GM19463 (cell line): ENCODE measurements around the gene NOC4L.
"Not testable (repeated sequence)": the region's sequence is repeated elsewhere in the genome, so short reads cannot be mapped to it uniquely, and the experiment has no call there.

Source experiments
- ATAC-seq: cut with Tn5 transposase; IDR thresholded peaks from one replicate; pipeline ENCODE4 v1.9.1; 2021; ENCODE audit warnings: mild to moderate bottlenecking, moderate library complexity; ENCODE audit not compliant: unreplicated experiment

The NOC4L gene

GRCh38 chr12:132141976-132142678, 2.1 kb upstream of the NOC4L start:
- ATAC-seq: no peak

DNA sequence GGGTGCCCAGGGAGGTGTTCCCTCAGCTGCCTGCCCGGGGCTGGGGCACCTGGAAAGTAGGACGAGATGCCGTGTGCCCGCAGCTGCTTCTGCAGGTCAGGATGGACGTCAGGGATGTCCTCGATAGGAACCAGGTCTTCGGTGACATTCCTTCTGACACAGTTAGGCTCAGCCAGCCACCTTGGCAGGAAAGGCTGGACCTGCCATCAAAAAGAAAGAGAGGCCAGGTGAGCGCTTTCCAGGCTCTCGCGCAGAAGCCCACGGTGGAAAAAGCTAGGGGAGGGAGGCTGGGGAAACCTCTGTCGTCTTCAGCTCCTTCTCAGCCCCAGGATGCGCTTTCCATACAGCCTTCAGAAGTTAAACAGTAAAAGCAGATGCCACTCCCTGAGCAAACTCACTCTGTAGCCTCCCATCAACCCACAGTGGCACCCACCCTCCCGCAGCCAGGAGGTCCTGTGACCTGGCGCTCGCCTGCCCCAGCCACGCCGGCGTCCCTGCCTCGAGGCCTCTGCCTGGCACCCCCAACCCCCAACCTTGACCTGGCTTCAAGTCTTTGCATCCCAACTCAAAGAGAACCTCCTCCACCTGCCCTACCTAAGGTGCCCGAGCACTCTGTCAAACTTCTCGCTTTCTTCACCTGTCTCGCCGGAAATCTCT, 1.4 kb upstream of the NOC4L start:
- ATAC-seq: no peak

- peak; percentile 27 for ATAC-seq
Observed at GRCh38 chr12:132143336-132144071, 753 bp upstream of the NOC4L start.

DNA sequence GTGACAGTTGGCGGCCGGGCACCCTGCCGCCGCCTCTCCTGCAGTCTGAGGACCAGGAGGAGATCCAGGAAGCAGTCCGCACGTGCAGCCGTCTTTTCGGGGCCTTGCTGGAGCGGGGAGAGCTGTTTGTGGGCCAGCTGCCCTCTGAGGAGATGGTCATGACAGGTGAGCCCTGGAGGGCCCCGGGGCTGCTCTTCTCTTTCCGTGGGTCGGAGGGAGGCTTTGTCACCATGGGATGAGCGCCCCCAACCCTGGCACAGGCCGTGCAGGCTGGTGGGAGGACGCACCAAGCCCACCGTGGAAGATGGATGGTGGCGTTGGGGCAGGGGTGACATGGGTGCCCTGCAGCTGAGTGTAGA, 532 bp downstream of the NOC4L start:
- ATAC-seq: no peak

DNA sequence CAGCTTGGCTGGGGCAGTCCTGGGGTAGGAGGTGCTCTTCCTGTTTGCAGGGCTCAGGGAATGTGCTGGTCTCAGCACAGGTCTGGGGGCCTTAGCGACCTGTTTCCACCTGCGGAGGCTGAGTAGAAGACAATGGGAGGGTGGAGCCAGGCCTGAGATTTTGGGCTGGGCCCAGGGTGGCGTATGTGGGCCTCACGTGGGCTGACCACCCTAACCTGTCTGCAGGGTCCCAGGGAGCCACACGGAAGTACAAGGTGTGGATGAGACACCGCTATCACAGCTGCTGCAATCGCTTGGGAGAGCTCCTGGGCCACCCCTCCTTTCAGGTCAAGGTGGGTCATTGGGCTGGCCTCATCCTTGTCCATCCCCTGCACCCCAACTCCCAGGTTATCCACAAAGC, 1.1 kb downstream of the NOC4L start:
- no peak for ATAC-seq

DNA sequence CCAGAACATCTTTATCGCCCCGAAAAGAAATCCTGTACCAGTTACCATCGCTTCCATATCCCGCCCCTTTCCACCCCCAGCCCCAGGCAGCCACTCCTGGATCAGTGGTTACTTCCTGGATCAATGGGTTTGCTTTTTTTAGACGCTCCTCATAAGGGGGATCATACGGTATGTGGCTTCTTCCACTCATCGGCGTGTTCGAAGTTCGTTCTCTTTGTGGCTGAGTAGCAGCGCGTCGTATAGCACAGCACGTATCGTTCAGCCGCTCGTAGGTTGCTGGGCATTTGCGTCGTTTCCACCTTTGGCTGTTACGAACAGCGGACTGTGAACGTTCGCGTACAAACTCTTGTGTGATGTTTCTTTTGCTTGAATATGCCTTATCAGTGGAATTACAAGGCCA, 1.8 kb downstream of the NOC4L start:
- ATAC-seq: no peak

GRCh38 chr12:132146772-132147422, 2.6 kb downstream of the NOC4L start:
- no peak for ATAC-seq

DNA sequence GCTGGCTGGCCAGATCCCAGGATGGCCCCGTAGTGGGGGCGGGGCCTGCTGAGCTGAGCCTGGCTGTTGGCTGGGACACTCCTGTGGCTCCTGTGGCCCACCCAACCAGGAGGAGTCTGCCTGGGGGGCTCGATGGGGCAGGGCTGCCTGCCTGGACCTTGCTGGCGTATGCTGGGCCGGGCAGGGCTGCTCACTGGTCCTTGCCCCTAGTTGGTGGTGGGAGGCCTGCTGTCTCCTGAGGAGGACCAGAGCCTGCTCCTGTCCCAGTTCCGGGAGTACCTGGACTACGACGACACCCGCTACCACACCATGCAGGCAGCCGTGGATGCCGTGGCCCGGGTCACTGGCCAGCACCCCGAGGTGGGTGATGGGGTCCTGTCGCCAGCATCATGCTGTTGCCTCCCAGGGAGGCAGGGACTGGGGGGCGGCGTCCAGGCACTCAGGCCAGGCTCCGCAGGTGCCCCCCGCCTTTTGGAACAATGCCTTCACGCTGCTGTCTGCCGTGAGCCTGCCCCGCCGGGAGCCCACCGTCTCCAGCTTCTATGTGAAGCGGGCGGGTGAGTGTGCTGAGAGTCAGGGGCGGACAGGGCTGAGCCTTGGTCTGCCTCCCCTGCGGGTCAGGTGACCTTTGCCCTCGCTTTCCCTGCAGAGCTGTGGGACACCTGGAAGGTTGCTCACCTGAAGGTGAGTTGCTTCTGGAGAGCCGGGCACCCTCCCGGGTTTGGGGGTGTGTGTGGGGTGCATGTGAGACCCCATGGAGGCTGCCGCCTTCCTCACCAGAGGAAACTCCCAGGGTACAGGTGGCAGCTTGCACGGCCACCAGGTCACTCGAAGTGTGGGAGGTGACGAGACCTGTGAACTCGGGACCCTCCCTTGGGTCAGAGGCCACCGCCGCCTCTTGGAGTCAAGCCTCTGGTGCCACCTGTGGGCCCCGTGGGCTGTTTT, 3.4 kb downstream of the NOC4L start:
- ATAC-seq: no peak

- ATAC-seq: no peak
Observed at GRCh38 chr12:132148368-132149045, 4.2 kb downstream of the NOC4L start.

DNA sequence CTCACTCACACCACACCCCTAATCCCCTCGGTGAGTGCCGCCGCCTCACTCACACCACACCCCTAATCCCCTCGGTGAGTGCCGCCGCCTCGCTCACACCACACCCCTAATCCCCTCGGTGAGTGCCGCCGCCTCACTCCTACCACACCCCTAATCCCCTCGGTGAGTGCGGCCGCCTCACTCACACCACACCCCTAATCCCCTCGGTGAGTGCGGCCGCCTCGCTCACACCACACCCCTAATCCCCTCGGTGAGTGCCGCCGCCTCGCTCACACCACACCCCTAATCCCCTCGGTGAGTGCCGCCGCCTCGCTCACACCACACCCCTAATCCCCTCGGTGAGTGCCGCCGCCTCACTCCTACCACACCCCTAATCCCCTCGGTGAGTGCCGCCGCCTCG, 5.3 kb downstream of the NOC4L start:
- not testable (repeated sequence) for ATAC-seq

GRCh38 chr12:132150780-132151144, 6.5 kb downstream of the NOC4L start:
- ATAC-seq: no peak

- no peak for ATAC-seq
Observed at GRCh38 chr12:132151145-132151765, 7.0 kb downstream of the NOC4L start.

DNA sequence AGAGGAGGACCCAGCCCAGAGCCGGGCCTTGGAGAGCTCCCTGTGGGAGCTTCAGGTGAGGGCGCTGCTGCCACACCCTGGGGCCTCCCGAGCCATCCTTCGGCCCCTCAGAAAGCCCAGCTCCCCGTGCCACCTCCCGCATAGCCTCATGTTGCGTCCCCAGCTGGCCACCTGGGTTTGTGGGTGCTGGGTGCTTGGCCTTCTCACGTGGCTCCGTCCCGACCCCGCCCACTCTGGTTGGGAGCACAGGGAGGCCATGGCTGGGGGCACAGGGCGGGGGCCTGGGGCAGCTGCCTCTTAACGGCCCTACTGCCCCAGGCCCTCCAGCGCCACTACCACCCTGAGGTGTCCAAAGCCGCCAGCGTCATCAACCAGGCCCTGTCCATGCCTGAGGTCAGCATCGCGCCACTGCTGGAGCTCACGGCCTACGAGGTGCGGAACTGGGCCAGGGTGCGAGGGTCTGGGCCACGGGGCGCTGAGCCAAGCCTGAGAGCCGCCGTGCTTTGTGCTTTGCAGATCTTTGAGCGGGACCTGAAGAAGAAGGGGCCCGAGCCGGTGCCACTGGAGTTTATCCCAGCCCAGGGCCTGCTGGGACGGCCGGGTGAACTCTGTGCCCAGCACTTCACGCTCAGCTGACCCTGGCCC, 7.6 kb downstream of the NOC4L start:
- ATAC-seq: no peak

GRCh38 chr12:132152411-132152821, 8.2 kb downstream of the NOC4L start:
- ATAC-seq: no peak

- ATAC-seq: no peak
Observed at GRCh38 chr12:132152953-132153352, 8.7 kb downstream of the NOC4L start.

DNA sequence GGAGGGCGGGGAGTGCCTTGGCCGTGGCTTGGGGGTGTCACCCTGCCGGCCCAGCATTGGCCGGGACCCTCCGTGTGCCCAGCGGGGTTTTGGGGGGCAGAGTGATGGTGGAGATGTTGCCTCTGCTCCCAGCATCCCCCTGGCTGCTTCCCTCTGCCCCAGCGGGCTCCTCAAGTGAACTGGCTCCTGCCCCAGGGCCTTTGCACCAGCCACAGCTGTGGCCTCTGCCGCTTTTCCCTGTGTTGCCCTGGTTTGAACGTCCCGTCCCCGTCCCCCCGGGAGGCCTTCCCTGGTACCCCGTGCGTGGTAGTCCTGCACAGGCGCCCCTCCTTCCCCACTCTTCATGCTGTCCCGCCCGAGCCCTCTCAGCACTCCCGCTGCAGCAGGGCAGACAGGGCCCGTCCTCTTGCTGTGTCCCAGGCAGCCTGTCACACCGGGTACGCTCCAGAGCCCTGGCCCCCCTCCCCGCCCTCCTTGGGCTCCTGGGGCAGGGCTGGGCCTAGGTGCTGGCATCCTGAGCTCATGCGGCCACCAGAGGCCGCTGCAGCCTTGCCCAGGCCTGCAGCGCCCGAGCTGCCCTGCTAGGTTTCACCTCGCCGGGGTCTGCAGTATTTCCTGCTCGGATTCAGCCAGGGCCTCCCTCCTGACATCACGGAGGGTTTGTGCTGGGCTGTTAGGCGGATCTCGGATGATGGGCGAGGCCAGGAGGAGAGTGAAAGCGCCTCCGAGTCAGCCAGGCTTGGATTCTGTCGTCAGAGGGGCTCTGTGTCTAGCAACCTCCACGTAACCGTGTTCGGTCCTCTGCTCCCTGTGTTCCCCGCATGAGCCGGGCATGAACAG, 9.5 kb downstream of the NOC4L start:
- peak; percentile 73 for ATAC-seq

DNA sequence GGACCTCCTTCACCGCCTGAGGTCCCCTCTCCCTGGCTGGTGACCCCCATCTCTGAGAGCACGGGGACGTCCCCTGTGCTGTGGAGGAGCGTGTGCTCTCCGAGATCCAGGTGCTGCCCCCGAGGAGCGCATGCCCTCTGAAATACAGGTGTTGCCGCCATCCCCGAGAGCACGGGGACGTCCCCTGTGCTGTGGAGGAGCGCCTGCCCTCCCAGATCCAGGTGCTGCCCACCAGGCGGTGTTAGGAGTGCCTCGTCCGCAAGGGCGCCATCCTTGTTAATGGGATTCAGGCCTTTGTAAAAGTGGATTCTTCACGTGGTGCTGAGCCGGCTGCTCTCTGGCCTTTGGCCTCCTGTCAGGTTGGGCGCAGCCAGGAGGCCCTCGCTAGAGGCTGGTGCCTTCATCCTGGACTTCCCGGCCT, 10.1 kb downstream of the NOC4L start:
- peak; percentile 23 for ATAC-seq
